Myocyte (in vitro differentiated cells): ENCODE data around the gene DLG3. TPM values are rescaled to one million over a fixed set of nuclear protein-coding genes. Genes with fewer than 3 reads are reported as not detected.
"Not testable (repeated sequence)": the region's sequence is repeated elsewhere in the genome, so short reads cannot be mapped to it uniquely, and the experiment has no call there.

Experiments used
- DNase-seq: peaks from one replicate; pipeline ENCODE4 v3.0.0-alpha.2; 2012; ENCODE audit warnings: low read depth
- total RNA-seq: library from RNA; depleted of rRNA; stranded (reverse); fragments of >200 nt; gene quantifications from 2 replicates; pipeline ENCODE4 v1.2.3, GENCODE V29; 2014

Gene DLG3
- total RNA-seq, 1 donor from 2014 or later, result 1.2 TPM

DNA sequence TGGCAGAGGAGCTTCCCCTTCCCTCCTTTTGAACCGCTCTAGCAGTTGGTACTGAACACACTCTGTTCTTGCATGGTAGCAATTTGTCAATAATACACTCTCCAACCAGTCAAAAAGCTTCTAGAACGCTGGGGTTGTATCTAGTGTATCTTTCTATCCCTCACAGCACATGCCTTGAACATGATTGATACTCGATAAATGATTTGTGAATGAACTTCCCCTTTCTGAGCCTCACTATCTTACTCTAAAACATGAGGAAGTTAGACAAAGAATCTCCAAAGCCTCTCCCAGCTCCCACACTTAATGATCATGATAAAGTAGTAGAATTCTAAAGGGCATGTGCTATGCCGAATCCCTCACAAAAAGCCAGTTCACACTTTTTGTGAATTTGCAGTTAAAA is 64.4 kb downstream of the DLG3 start:
- no peak for DNase-seq

DNA sequence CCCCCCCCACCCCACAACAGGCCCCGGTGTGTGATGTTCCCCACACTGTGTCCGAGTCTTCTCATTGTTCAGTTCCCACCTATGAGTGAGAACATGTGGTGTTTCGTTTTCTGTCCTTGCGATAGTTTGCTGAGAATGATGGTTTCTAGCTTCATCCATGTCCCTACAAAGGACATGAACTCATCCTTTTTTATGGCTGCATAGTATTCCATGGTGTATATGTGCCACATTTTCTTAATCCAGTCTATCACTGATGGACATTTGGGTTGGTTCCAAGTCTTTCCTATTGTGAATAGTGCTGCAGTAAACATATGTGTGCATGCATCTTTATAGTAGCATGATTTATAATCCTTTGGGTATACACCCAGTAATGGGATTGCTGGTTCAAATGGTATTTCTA is 70.6 kb downstream of the DLG3 start:
- not testable (repeated sequence) for DNase-seq

GRCh38 chrX:70515692-70516091 is 71.1 kb downstream of the DLG3 start:
- not testable (repeated sequence) for DNase-seq

GRCh38 chrX:70525733-70526132 is 81.1 kb downstream of the DLG3 start:
- no peak for DNase-seq

DNA sequence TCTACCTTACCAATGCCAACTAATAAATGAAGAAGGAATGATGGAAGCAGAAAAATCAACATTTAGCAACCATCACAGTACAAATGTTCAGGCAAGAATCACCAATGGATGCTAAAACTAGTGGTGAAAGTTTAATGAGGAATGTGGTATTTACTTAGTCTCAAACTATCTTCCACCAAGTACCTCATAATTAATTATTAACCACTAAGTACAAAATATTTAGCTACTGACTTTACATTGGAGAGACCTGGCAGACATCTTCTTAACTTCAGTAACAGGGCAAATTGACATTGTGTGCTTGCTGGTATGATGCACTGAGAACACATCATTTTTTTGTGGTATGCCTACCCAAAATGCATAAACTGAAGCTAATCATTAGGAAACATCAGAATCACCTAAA is 82.4 kb downstream of the DLG3 start:
- DNase-seq, result no peak

DNA sequence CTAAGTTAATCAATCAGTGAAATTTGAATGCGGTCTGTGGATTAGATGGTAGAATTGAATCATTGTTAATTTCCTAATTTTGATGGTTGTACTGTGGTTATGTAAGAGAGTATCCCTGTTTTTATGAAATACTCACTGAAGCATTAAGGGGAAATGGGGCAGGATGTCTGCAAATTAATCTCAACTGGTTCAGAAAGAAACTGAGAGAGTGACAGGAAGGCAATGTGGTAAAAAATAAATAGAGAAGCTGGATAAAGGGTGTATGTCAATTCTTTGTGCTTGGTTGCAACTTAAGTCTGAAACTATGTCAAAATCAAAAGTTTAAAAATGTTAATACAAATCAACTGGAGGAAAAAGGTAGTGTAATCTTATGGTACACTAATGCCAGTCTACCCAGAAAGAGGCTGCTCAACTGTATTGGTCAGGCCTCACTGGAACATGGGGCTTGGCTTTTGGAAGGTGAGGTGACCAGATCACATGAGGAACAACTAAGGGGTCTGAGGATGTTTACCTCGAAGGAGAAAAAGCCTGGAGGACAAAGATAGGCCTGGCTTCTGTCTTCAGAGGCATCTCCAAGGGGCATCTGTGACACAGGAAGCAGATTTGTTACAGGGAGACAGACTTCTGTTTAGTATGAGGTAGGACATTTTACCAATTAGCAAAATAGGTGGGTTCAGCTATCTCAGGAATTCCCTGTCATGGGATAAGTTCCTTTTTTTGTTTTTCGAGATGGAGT is 83.1 kb downstream of the DLG3 start:
- DNase-seq, result no peak

DNA sequence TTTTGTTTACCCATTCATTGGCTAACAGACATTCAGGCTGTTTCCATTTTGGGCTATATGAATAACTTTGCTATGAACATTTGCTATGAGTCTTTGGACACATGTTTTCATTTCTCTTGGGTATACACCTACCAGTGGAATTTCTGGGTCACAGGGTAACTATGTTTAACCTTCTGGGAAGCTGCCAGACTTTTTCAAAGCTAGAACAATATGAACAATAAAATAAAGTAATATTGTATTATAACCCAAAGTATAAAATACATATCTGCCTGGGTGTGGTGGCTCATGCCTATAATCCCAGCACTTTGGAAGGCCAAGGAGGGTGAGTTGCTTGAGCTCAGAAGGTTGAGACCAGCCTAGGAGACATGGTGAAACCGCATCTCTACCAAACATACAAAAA is 90.6 kb downstream of the DLG3 start:
- no peak for DNase-seq

GRCh38 chrX:70549429-70549828 is 104.8 kb downstream of the DLG3 start:
- DNase-seq, result no peak

DNA sequence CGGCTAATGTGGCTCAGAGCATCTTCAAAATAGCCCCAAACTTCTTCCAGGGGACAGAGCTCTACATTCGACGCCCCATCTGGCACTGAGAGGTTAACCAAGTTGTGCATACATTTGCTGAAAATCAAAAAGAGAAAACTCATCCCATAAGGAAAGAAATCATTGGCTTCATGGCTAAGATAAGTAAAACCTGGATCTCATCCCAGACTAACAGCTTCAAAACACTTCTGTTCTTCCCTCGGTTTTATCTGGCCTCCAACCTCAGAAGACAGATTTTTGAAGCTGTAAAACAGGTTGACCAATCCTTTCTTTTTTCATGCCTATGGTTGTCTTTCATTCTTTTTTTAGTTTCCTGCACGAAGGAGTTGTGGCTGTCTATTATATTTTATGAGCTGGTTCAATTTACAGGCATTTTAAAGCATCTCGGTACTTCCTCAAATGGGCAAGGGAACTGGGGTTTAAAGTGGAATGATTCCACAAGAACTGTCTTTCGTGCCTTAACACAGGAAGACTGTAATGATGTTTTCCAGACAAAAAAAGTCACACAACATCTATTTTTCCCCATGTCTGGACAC is 107.6 kb downstream of the DLG3 start:
- DNase-seq, result no peak

GRCh38 chrX:70553516-70553915 is 108.9 kb downstream of the DLG3 start:
- no peak for DNase-seq

- DNase-seq, result peak; percentile 1
Observed at GRCh38 chrX:70554081-70554480, 109.4 kb downstream of the DLG3 start.

- no peak for DNase-seq
Observed at GRCh38 chrX:70554523-70554922, 109.9 kb downstream of the DLG3 start.

DNA sequence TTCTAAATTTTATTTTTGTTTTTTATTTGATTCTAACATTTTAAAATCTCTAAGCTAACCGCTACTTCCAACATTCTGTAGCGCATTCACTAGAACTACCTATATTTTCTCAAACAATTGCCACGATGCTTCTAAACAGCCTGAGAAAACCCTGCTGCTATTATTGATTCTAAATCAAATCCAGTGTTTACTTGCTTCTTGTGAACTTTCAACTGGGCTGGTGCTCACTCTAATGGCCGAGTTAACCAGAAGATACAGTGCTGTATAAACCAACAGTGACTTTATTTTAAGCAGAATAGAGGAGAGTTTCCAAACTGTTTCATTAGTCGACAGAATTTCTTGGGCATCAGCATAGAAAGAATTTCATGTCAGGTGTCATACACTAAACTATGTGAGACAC is 110.3 kb downstream of the DLG3 start:
- no peak for DNase-seq

Other genes starting within 250 kb of the DLG3 start
- gene AWAT1, start 210.2 kb upstream of the DLG3 start, total RNA-seq, result not detected in 2 replicates
- not detected in 2 replicates for gene P2RY4, start 184.6 kb upstream of the DLG3 start, total RNA-seq
- not detected in 2 replicates for gene ARR3, start 176.5 kb upstream of the DLG3 start, total RNA-seq
- gene RAB41, start 162.7 kb upstream of the DLG3 start, total RNA-seq, result not detected in 2 replicates
- gene PDZD11, start 154.9 kb upstream of the DLG3 start, total RNA-seq, result 57.4 and 65.2 TPM in 2 replicates
- 0.27 and 0.36 TPM in 2 replicates for gene KIF4A, start 154.7 kb upstream of the DLG3 start, total RNA-seq
- gene GDPD2, start 21.5 kb upstream of the DLG3 start, total RNA-seq, result not detected in 2 replicates